ENCODE data around the gene LCMT2. TPM values are rescaled to one million over a fixed set of nuclear protein-coding genes. Genes with fewer than 3 reads are reported as not detected.

The LCMT2 gene
- total RNA-seq, 1 donor from 2014 or later, result 8.7 TPM

DNA sequence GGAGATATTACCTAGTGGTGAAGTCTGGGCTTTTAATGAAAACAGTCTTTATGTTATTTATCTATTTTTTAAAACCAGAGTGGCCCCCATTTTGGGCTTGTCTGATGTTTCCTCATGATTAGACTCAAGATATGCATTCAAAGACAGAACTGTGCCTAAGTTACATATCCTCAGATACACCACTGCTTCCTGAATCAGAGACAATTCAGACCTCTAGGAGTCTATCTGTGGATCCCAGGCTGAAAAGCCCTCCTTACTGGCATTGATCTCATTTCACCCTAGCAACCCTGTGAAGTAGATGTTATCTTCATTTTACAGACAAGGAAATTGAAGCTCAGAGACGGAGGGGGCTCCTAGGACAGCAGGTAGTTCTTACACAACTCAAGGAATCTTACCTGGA, 46.8 kb downstream of the LCMT2 start:
- Mint-ChIP-seq H3K27ac (ENCODE audit: unreplicated experiment) (no peak overlapping the region), H3K4me1 (ENCODE audit: unreplicated experiment) (no peaks in the 10 kb centered on the region)

DNA sequence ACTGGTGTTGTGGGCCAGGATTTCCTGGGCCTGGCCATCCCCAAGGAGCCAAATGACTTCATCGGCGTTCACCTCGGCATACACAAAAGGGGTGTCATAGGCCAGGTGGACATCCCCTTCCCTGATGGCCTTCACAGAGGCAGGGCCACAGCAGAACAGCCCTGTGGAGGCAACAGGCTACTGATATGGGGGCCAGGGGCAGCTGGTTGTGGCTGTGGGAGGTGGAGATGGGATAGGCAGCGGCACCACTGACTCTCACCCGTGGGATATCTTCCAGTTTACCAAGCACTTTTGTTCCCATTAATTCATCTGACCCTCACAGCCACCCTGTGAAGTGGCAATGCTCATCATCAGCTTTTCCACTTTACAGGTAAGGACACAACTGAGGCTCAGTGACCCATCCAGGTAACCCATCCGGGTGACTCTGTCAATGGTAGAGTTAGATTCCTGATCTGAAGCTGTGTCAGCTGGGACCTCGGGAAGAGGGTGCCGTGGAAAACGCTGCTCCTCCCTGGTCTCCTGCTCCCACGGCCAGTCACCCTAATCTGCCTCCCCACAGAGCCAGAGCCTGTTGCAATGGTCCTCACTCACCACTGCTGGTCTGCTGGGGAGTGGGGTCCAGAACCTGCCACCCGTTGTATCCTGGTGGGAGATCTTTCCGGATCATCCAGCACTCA, 48.3 kb downstream of the LCMT2 start:
- H3K27ac Mint-ChIP-seq (ENCODE audit: unreplicated experiment), result no peak overlapping the region
- no peaks in the 10 kb centered on the region for H3K36me3 Mint-ChIP-seq (ENCODE audit: unreplicated experiment)
- no peak for DNase-seq (ENCODE audit: extremely low spot score, unreplicated experiment)
- H3K27me3 Mint-ChIP-seq (ENCODE audit: unreplicated experiment), result peaks cover 44% of the 10 kb centered on the region
- TF ChIP-seq, protein P1, sequence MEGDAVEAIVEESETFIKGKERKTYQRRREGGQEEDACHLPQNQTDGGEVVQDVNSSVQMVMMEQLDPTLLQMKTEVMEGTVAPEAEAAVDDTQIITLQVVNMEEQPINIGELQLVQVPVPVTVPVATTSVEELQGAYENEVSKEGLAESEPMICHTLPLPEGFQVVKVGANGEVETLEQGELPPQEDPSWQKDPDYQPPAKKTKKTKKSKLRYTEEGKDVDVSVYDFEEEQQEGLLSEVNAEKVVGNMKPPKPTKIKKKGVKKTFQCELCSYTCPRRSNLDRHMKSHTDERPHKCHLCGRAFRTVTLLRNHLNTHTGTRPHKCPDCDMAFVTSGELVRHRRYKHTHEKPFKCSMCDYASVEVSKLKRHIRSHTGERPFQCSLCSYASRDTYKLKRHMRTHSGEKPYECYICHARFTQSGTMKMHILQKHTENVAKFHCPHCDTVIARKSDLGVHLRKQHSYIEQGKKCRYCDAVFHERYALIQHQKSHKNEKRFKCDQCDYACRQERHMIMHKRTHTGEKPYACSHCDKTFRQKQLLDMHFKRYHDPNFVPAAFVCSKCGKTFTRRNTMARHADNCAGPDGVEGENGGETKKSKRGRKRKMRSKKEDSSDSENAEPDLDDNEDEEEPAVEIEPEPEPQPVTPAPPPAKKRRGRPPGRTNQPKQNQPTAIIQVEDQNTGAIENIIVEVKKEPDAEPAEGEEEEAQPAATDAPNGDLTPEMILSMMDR (IDR thresholded peaks at IDR 0.05), result no peak
- H3K4me3 Mint-ChIP-seq (ENCODE audit: unreplicated experiment), result no peak overlapping the region
- H3K4me1 Mint-ChIP-seq (ENCODE audit: unreplicated experiment), result no peaks in the 10 kb centered on the region
- H3K9me3 Mint-ChIP-seq (ENCODE audit: unreplicated experiment), result no peaks in the 10 kb centered on the region

More for the DNA sequence above, 46.8 kb downstream of the LCMT2 start:
- Mint-ChIP-seq H3K9me3 (ENCODE audit: unreplicated experiment) (no peaks in the 10 kb centered on the region), H3K36me3 (ENCODE audit: unreplicated experiment) (no peaks in the 10 kb centered on the region), H3K27me3 (ENCODE audit: unreplicated experiment) (peaks cover 45% of the 10 kb centered on the region), H3K4me3 (ENCODE audit: unreplicated experiment) (no peak overlapping the region)
- TF ChIP-seq, protein P1 (IDR thresholded peaks at IDR 0.05), result no peak
- no peak for DNase-seq (ENCODE audit: extremely low spot score, unreplicated experiment)

DNA sequence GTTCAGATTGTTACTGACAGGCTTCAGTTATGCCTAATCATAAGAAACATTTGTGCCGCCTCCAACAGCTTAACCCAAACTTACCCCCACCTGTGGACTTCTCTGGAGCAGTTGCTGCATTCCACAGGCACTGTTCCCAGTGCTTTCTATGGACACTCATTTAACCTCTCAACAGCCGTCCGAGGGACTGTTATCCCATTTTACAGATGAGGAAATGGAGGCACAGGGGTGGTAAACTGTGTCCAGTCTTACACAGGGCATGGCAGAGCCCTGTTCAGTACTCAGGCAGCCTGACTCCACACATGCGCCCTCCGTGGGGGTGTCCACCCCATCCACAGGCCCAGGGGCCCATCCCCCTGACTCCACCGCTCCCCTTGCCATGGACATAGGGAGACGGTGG, 49.4 kb downstream of the LCMT2 start:
- Mint-ChIP-seq H3K4me3 (ENCODE audit: unreplicated experiment) (no peak overlapping the region), H3K4me1 (ENCODE audit: unreplicated experiment) (no peaks in the 10 kb centered on the region)
- TF ChIP-seq, protein P1 (IDR thresholded peaks at IDR 0.05), result no peak

DNA sequence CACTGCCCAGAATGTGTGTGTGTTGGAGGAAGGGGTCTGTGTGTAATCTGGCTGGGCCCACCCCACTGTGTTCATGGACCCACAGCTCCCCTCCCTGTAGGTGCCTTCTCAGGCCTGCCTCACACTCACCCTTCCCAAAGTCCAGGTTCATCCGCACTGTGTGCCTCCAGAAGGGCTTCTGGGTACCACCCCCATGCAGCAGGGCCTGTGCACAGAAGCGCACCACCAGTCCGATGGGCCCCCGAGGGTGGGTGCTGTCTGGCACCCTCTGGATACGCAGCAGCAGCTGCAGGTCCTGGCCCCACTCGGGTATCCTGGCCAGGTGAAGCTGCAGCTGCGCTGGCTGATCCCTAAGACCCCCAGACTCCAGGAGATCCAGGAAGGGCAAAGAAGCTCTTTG, 50.9 kb downstream of the LCMT2 start:
- Mint-ChIP-seq H3K4me1 (ENCODE audit: unreplicated experiment) (no peaks in the 10 kb centered on the region), H3K9me3 (ENCODE audit: unreplicated experiment) (no peaks in the 10 kb centered on the region), H3K27ac (ENCODE audit: unreplicated experiment) (no peak overlapping the region), H3K27me3 (ENCODE audit: unreplicated experiment) (peaks cover 52% of the 10 kb centered on the region), H3K4me3 (ENCODE audit: unreplicated experiment) (no peak overlapping the region), H3K36me3 (ENCODE audit: unreplicated experiment) (no peaks in the 10 kb centered on the region)
- TF ChIP-seq, protein P1 (IDR thresholded peaks at IDR 0.05), result no peak
- DNase-seq (ENCODE audit: extremely low spot score, unreplicated experiment), result peak; percentile 82

More for the DNA sequence above, 49.4 kb downstream of the LCMT2 start:
- Mint-ChIP-seq H3K9me3 (ENCODE audit: unreplicated experiment) (no peaks in the 10 kb centered on the region), H3K36me3 (ENCODE audit: unreplicated experiment) (no peaks in the 10 kb centered on the region), H3K27ac (ENCODE audit: unreplicated experiment) (no peak overlapping the region), H3K27me3 (ENCODE audit: unreplicated experiment) (peaks cover 43% of the 10 kb centered on the region)
- DNase-seq (ENCODE audit: extremely low spot score, unreplicated experiment), result no peak

DNA sequence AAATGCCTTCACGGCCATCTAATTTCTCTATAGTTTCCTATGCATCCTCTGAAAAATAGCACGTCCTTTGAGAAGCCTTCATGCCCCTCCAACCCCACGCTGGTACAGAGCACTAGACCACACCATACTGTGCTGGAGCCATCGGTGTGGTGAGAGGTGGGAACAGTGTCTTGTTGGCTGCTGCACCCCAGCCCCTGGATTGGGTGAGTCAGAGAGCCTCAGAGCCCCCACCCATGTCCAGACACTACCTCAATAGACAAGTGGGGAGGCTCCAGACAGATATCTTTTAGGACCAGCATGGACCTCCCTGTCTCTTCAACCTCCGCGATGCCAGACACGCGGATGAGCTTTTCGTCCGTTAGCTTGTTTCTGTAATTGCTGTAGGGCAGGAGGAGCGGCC, 51.5 kb downstream of the LCMT2 start:
- peaks cover 53% of the 10 kb centered on the region for H3K27me3 Mint-ChIP-seq (ENCODE audit: unreplicated experiment)
- DNase-seq (ENCODE audit: extremely low spot score, unreplicated experiment), result peak; percentile 42
- TF ChIP-seq, protein P1 (IDR thresholded peaks at IDR 0.05), result no peak
- H3K4me1 Mint-ChIP-seq (ENCODE audit: unreplicated experiment), result no peaks in the 10 kb centered on the region
- no peak overlapping the region for H3K27ac Mint-ChIP-seq (ENCODE audit: unreplicated experiment)
- H3K4me3 Mint-ChIP-seq (ENCODE audit: unreplicated experiment), result no peak overlapping the region
- no peaks in the 10 kb centered on the region for H3K36me3 Mint-ChIP-seq (ENCODE audit: unreplicated experiment)
- no peaks in the 10 kb centered on the region for H3K9me3 Mint-ChIP-seq (ENCODE audit: unreplicated experiment)
